A673 (cell line): Measurements from ENCODE around the gene SPOCD1.

Experiments
- CTCF ChIP-seq: fragments of 300-800, 200-600 bp; sonication (generic); conservative IDR thresholded peaks from 2 replicates; pipeline ENCODE4 v1.5.1; 2017; ENCODE audit warnings: low read depth, mild to moderate bottlenecking, antibody characterized with exemption, low read length, moderate library complexity, mixed read lengths
- EZH2 ChIP-seq: fragments of 200-600 bp; sonication (generic); IDR thresholded peaks from 2 replicates; pipeline ENCODE4 v1.6.1; 2017; ENCODE audit warnings: borderline replicate concordance, low read depth, mild to moderate bottlenecking, mixed read lengths, antibody characterized with exemption, low read length; ENCODE audit not compliant: poor library complexity, severe bottlenecking

GRCh38 chr1:31857863-31858262 is 42.0 kb upstream of the SPOCD1 start:
- no peak for TF ChIP-seq CTCF
- no peak for TF ChIP-seq EZH2
